H1 (cell line): Measurements from ENCODE around the gene SYNE4. TPM values are rescaled to one million over a fixed set of nuclear protein-coding genes. Genes with fewer than 3 reads are reported as not detected.

Experiments used
- CTCF ChIA-PET: fragments of 300-600 bp; sonication (Branson Sonifier 250); formaldehyde crosslinking; loops from one replicate; lab custom pipeline; 2021; ENCODE audit not compliant: partially characterized antibody; lab: Charles Lee
- POLR2A ChIA-PET: fragments of 300-600 bp; sonication (Branson Sonifier 250); formaldehyde crosslinking; loops from one replicate; lab custom pipeline; 2021; ENCODE audit warnings: inconsistent platforms; ENCODE audit not compliant: partially characterized antibody; lab: Charles Lee
- DNase-seq, 2 experiments: peaks; one replicate each; pipeline versions ENCODE4 v3.0.0 to v3.0.0-alpha.2; 2010 to 2022; ENCODE audit warnings: low spot score in 2 of 2, low read depth in 1 of 2, mixed read lengths in 1 of 2
- FAIRE-seq: peaks from 2 replicates; lab custom pipeline; 2011; peaks lifted over from hg19 to GRCh38; lab: Jason Lieb, UNC
- H2AFZ ChIP-seq: 2 replicates; pipeline ENCODE4 v1.8.1; 2012; ENCODE audit warnings: low read length, inconsistent platforms
- H2AK5ac ChIP-seq: 2 replicates; pipeline ENCODE4 v1.6.1; 2013; ENCODE audit warnings: low read depth, low read length
- H2BK120ac ChIP-seq: replicated peaks from 2 replicates; pipeline ENCODE3; 2013; ENCODE audit warnings: low read depth, low read length, inconsistent platforms
- H2BK12ac ChIP-seq: 2 replicates; pipeline ENCODE4 v1.6.1; 2013; ENCODE audit warnings: low read depth, low read length
- H2BK15ac ChIP-seq: 2 replicates; pipeline ENCODE4 v1.6.1; 2013; ENCODE audit warnings: low read length
- H2BK20ac ChIP-seq: 2 replicates; pipeline ENCODE4 v1.6.1; 2013; ENCODE audit warnings: low read length
- H2BK5ac ChIP-seq: 2 replicates; pipeline ENCODE4 v1.6.1; 2013; ENCODE audit warnings: low read depth, low read length
- H3K14ac ChIP-seq: 2 replicates; pipeline ENCODE4 v1.6.1; 2013; ENCODE audit warnings: inconsistent platforms; ENCODE audit not compliant: insufficient read length
- H3K18ac ChIP-seq: 2 replicates; pipeline ENCODE4 v1.6.1; 2013; ENCODE audit warnings: low read length; ENCODE audit errors: extremely low read depth
- H3K23ac ChIP-seq: 2 replicates; pipeline ENCODE4 v1.6.1; 2013; ENCODE audit warnings: inconsistent platforms; ENCODE audit not compliant: insufficient read length
- H3K23me2 ChIP-seq: 2 replicates; pipeline ENCODE4 v1.6.1; 2013; ENCODE audit warnings: low read depth, low read length
- H3K27ac ChIP-seq: 2 replicates; pipeline ENCODE4 v1.6.1; 2011; ENCODE audit warnings: low read depth, low read length, inconsistent platforms
- H3K27me3 ChIP-seq, 4 experiments: replicated peaks in 1 of 4; 1 replicate in 1 of 4; 2 replicates in 3 of 4; pipeline versions ENCODE4 v1.6.1 to v1.8.1; 2011 to 2013; ENCODE audit warnings: low read length in 3 of 4, mild to moderate bottlenecking in 3 of 4, inconsistent platforms in 2 of 4, mixed read lengths in 2 of 4, moderate library complexity in 1 of 4; ENCODE audit not compliant: control insufficient read depth in 3 of 4, insufficient read depth in 3 of 4; ENCODE audit errors: extremely low read depth in 1 of 4
- H3K36me3 ChIP-seq, 4 experiments: 2 replicates each; pipeline versions ENCODE4 v1.6.1 to v1.8.1; 2011 to 2013; ENCODE audit warnings: mild to moderate bottlenecking in 4 of 4, low read length in 3 of 4, moderate library complexity in 2 of 4, control low read depth in 1 of 4, inconsistent platforms in 1 of 4; ENCODE audit not compliant: insufficient read depth in 4 of 4, control insufficient read depth in 2 of 4
- H3K4ac ChIP-seq: replicated peaks from 2 replicates; pipeline ENCODE3; 2013; ENCODE audit warnings: low read length, low read depth, mixed read lengths, inconsistent platforms; ENCODE audit not compliant: insufficient read length
- H3K4me1 ChIP-seq, 4 experiments: replicated peaks in 1 of 4; 1 replicate in 1 of 4; 2 replicates in 3 of 4; pipeline versions ENCODE4 v1.6.1 to v1.8.1; 2011 to 2013; ENCODE audit warnings: low read length in 3 of 4, inconsistent platforms in 2 of 4, mixed read lengths in 1 of 4; ENCODE audit not compliant: insufficient read depth in 4 of 4, control insufficient read depth in 3 of 4
- H3K4me2 ChIP-seq, 2 experiments: 2 replicates each; pipeline versions ENCODE4 v1.6.1 to v1.8.1; 2011 to 2013; ENCODE audit warnings: low read depth in 2 of 2, low read length in 2 of 2, control low read depth in 1 of 2, inconsistent platforms in 1 of 2, mild to moderate bottlenecking in 1 of 2; ENCODE audit not compliant: insufficient read depth in 1 of 2
- H3K4me3 ChIP-seq, 4 experiments: fragments of 200-600, 300-600 bp in 1 of 4; sonication (generic), shearing (Covaris generic), sonication (Bioruptor Twin) in 1 of 4; 2 replicates each; pipeline versions ENCODE4 v1.5.1 to v1.8.1; 2011 to 2016; ENCODE audit warnings: low read length in 4 of 4, low read depth in 3 of 4, control low read depth in 2 of 4, inconsistent platforms in 2 of 4, mild to moderate bottlenecking in 2 of 4, mixed read lengths in 1 of 4, moderate library complexity in 1 of 4; ENCODE audit not compliant: insufficient read depth in 2 of 4; ENCODE audit errors: extremely low read depth in 1 of 4
- H3K56ac ChIP-seq: replicated peaks from 2 replicates; pipeline ENCODE3; 2013; ENCODE audit warnings: low read depth, mild to moderate bottlenecking, mixed read lengths, low read length, inconsistent platforms; ENCODE audit not compliant: insufficient read length
- H3K79me1 ChIP-seq: 2 replicates; pipeline ENCODE4 v1.6.1; 2013; ENCODE audit warnings: low read depth, low read length, control low read depth
- H3K79me2 ChIP-seq, 2 experiments: 2 replicates each; pipeline versions ENCODE4 v1.6.1 to v1.8.1; 2012 to 2013; ENCODE audit warnings: low read length in 2 of 2, mild to moderate bottlenecking in 2 of 2, inconsistent platforms in 1 of 2; ENCODE audit not compliant: insufficient read depth in 2 of 2, control insufficient read depth in 1 of 2
- H3K9ac ChIP-seq, 4 experiments: replicated peaks in 1 of 4; 1 replicate in 1 of 4; 2 replicates in 3 of 4; pipeline versions ENCODE4 v1.6.1 to v1.8.1; 2011 to 2013; ENCODE audit warnings: low read depth in 3 of 4, low read length in 3 of 4, control low read depth in 2 of 4, mild to moderate bottlenecking in 2 of 4, moderate library complexity in 2 of 4, inconsistent platforms in 1 of 4; ENCODE audit errors: extremely low read depth in 1 of 4
- H3K9me3 ChIP-seq, 2 experiments: 2 replicates each; pipeline versions ENCODE4 v1.6.1 to v1.8.1; 2012 to 2013; ENCODE audit warnings: mild to moderate bottlenecking in 2 of 2, moderate library complexity in 2 of 2, control low read depth in 1 of 2, inconsistent platforms in 1 of 2, low read depth in 1 of 2, low read length in 1 of 2, mixed read lengths in 1 of 2; ENCODE audit not compliant: insufficient read depth in 2 of 2
- H4K20me1 ChIP-seq, 2 experiments: replicated peaks in 1 of 2; 2 replicates each; pipeline versions ENCODE3 to v1.8.1; 2011 to 2013; ENCODE audit warnings: inconsistent platforms in 2 of 2, low read length in 2 of 2, mild to moderate bottlenecking in 1 of 2; ENCODE audit not compliant: insufficient read depth in 2 of 2, control insufficient read depth in 1 of 2
- H4K5ac ChIP-seq: 2 replicates; pipeline ENCODE4 v1.6.1; 2013; ENCODE audit warnings: low read length, low read depth, mixed read lengths, inconsistent platforms; ENCODE audit not compliant: insufficient read length
- H4K8ac ChIP-seq: 2 replicates; pipeline ENCODE4 v1.8.0; 2013; ENCODE audit warnings: mild to moderate bottlenecking, moderate library complexity, low read length, inconsistent platforms; ENCODE audit not compliant: insufficient read depth; ENCODE audit errors: extremely low read depth
- H4K91ac ChIP-seq: replicated peaks from 2 replicates; pipeline ENCODE3; 2013; ENCODE audit warnings: low read length, mixed read lengths, inconsistent platforms; ENCODE audit not compliant: insufficient read length
- BACH1 ChIP-seq: IDR thresholded peaks from 2 replicates; pipeline ENCODE4 v1.6.1; 2012; ENCODE audit warnings: low read length, improper control_type of control experiment
- CREB1 ChIP-seq: IDR thresholded peaks from 2 replicates; pipeline ENCODE4 v1.6.1; 2012; ENCODE audit warnings: inconsistent platforms
- E2F6 ChIP-seq: IDR thresholded peaks from 2 replicates; pipeline ENCODE4 v1.6.1; 2012; ENCODE audit warnings: inconsistent platforms
- EP300 ChIP-seq, 2 experiments: IDR thresholded peaks; 1 replicate in 1 of 2; 2 replicates in 1 of 2; pipeline ENCODE4 v1.6.1; 2011 to 2012; ENCODE audit warnings: low read depth in 2 of 2, low read length in 2 of 2, mild to moderate bottlenecking in 2 of 2, borderline replicate concordance in 1 of 2, inconsistent platforms in 1 of 2, moderate library complexity in 1 of 2
- MAX ChIP-seq: IDR thresholded peaks from 2 replicates; pipeline ENCODE4 v1.6.1; 2012; ENCODE audit warnings: inconsistent platforms
- NRF1 ChIP-seq: IDR thresholded peaks from 2 replicates; pipeline ENCODE4 v1.6.1; 2011; ENCODE audit warnings: mild to moderate bottlenecking, low read depth, low read length, improper control_type of control experiment
- RBBP5 ChIP-seq: IDR thresholded peaks from 2 replicates; pipeline ENCODE4 v1.7.1; 2012; ENCODE audit warnings: low read depth, mild to moderate bottlenecking, inconsistent platforms, low read length, moderate library complexity, borderline replicate concordance
- RFX5 ChIP-seq: IDR thresholded peaks from 2 replicates; pipeline ENCODE4 v1.6.1; 2011; ENCODE audit warnings: low read depth, low read length, improper control_type of control experiment, borderline replicate concordance
- SP2 ChIP-seq: IDR thresholded peaks from 2 replicates; pipeline ENCODE4 v1.6.1; 2012; ENCODE audit warnings: mild to moderate bottlenecking, low read length, inconsistent platforms
- TAF1 ChIP-seq: IDR thresholded peaks from 2 replicates; pipeline ENCODE4 v1.6.1; 2011; ENCODE audit warnings: mild to moderate bottlenecking, low read depth, low read length
- TAF7 ChIP-seq: optimal IDR thresholded peaks from 2 replicates; pipeline ENCODE3; 2011; ENCODE audit warnings: low read depth, mild to moderate bottlenecking, inconsistent platforms, low read length, moderate library complexity, borderline replicate concordance
- TEAD4 ChIP-seq: IDR thresholded peaks from 2 replicates; pipeline ENCODE4 v1.6.1; 2012; ENCODE audit warnings: low read depth, low read length, inconsistent platforms, mixed read lengths
- YY1 ChIP-seq: IDR thresholded peaks from 2 replicates; pipeline ENCODE4 v1.6.1; 2011; ENCODE audit warnings: low read depth, mild to moderate bottlenecking, low read length
- WGBS, 2 experiments: shearing (Covaris generic) in 1 of 2; methylation state at CpG; one replicate each; pipeline versions ENCODE4 v1.1.6 to v1.1.7; 2013 to 2015; ENCODE audit warnings: low lambda C conversion rate in 2 of 2, mixed read lengths in 2 of 2, inconsistent platforms in 1 of 2, low coverage in 1 of 2, missing lambda C conversion rate in 1 of 2; ENCODE audit not compliant: insufficient replicate concordance in 2 of 2, insufficient coverage in 1 of 2, insufficient read length in 1 of 2; ENCODE audit errors: extremely low coverage in 1 of 2, missing lambda C conversion rate in 1 of 2; 5-methylcytosine and 5-hydroxymethylcytosine counted together
- polyA plus RNA-seq, 7 experiments: library from polyadenylated mRNA; depleted of rRNA in 3 of 7; stranded (reverse) in 5 of 7; unstranded in 2 of 7; fragments of >200 nt in 5 of 7; fragments of 200-250 nt in 2 of 7; gene quantifications; 1 replicate in 5 of 7; 2 replicates in 1 of 7; 4 replicates in 1 of 7; pipeline versions ENCODE4 v1.2.1 to v1.2.3, GENCODE V29; 2011 to 2013; ENCODE audit warnings: missing spikeins in 2 of 7, mixed read lengths in 2 of 7
- total RNA-seq: library from RNA; stranded (reverse); fragmentation: NEBNext Ultra II Directional; extraction: Animal tissue kit (Norgen Biotek cat#: 25700); gene quantifications from 2 replicates; pipeline ENCODE4 v1.2.1, GENCODE V29; 2021

Gene SYNE4
- total and polyA plus RNA-seq, 2 of the 8 experiments (the other 6 are each of a cell fraction or from before 2014, with no cell fraction given), result 20.8 to 22.6 TPM

GRCh38 chr19:35966771-35967170 lies 41.8 kb downstream of the SYNE4 start:
- Histone ChIP-seq H2BK20ac (no peak overlapping the region), H2BK120ac (no peak overlapping the region), H3K36me3 (no peaks in the 10 kb centered on the region), H2BK12ac (no peak overlapping the region), H3K18ac (no peak overlapping the region), H3K56ac (no peak overlapping the region), H3K4ac (no peak overlapping the region), H3K27ac (no peak overlapping the region), H2BK5ac (no peak overlapping the region), H4K5ac (no peak overlapping the region), H3K79me1 (no peaks in the 10 kb centered on the region), H2AK5ac (no peak overlapping the region), H3K4me2 (no peak overlapping the region), H2AFZ (no peak overlapping the region), H2BK15ac (no peak overlapping the region), H3K9ac (no peak overlapping the region), H3K23ac (no peak overlapping the region), H4K91ac (no peak overlapping the region), H3K23me2 (no peaks in the 10 kb centered on the region), H3K4me1 (no peaks in the 10 kb centered on the region), H4K20me1 (peaks cover 0 to 6% of the 10 kb centered on the region in 2 experiments), H3K27me3 (0 out of 7 replicates have a peak, but pooled peaks cover 0 to 5% (median 0%) of the 10 kb centered on the region in 4 experiments), H4K8ac (no peak overlapping the region), H3K79me2 (no peaks in the 10 kb centered on the region), H3K14ac (no peak overlapping the region), H3K4me3 (no peak overlapping the region), H3K9me3 (no peaks in the 10 kb centered on the region)
- ChIA-PET POLR2A (no interaction called here), CTCF (interaction anchor here (0.5 to 2.1 kb wide), 6 partner anchors 11 to 38 kb away, joined by 3 to 11 read pairs (median 4); no protein-coding TSS in a partner anchor)
- DNase-seq (no peak), FAIRE-seq (no peak)
- WGBS, 2 experiments, result 66% methylated on average over 3 of the region's 3 CpGs; no CpG with 5 or more reads in 1 of the 2 experiments
- TF ChIP-seq YY1, result no peak
- no peak for TF ChIP-seq RFX5
- TF ChIP-seq BACH1, result no peak
- TF ChIP-seq TEAD4, result no peak
- TF ChIP-seq EP300 (IDR thresholded peaks at IDR 0.05; ENCODE audit: borderline replicate concordance in 1 of 2, low read depth in 2 of 2, low read length in 2 of 2), result no peak
- no peak for TF ChIP-seq NRF1
- TF ChIP-seq MAX, result no peak
- no peak for TF ChIP-seq TAF7
- no peak for TF ChIP-seq CREB1
- TF ChIP-seq E2F6, result no peak
- TF ChIP-seq SP2, result no peak
- TF ChIP-seq TAF1, result no peak
- TF ChIP-seq RBBP5, result no peak
